HEK293 (cell line): ENCODE data around the gene KRTAP4-9.
"Not testable (repeated sequence)": the region's sequence is repeated elsewhere in the genome, so short reads cannot be mapped to it uniquely, and the experiment has no call there.

Experiments
- CTCF ChIA-PET: fragments of 350-600 bp; formaldehyde crosslinking; extraction: SDS; loops from one replicate; lab custom pipeline; 2021; ENCODE audit warnings: antibody characterized with exemption; lab: Yijun Ruan, JAX
- POLR2A ChIA-PET: fragments of 300-600 bp; formaldehyde crosslinking; extraction: SDS; loops from one replicate; lab custom pipeline; 2020; ENCODE audit warnings: antibody characterized with exemption, inconsistent platforms; lab: Yijun Ruan, JAX
- H3K27ac ChIP-seq: fragments of 200-500 bp; sonication (Bioruptor generic); 2 replicates; pipeline ENCODE4 v1.5.1; 2014; ENCODE audit warnings: low read depth, low read length, control low read depth, inconsistent platforms; ENCODE audit errors: extremely low read depth
- H3K36me3 ChIP-seq, 2 experiments: fragments of 200-500 bp in 1 of 2; sonication (Bioruptor generic) in 1 of 2; 1 replicate in 1 of 2; 2 replicates in 1 of 2; pipeline ENCODE4 v1.5.1; 2014 to 2017; ENCODE audit warnings: inconsistent platforms in 2 of 2, low read length in 2 of 2; ENCODE audit not compliant: control insufficient read depth in 2 of 2, insufficient read depth in 1 of 2
- H3K4me1 ChIP-seq: fragments of 200-500 bp; sonication (Bioruptor generic); 2 replicates; pipeline ENCODE4 v1.5.1; 2014; ENCODE audit warnings: mild to moderate bottlenecking, low read length, inconsistent platforms; ENCODE audit not compliant: control insufficient read depth, insufficient read depth
- H3K4me3 ChIP-seq: 2 replicates; pipeline ENCODE4 v1.5.1; 2011; ENCODE audit warnings: low read depth, mild to moderate bottlenecking, control low read depth, low read length, moderate library complexity
- H3K9me3 ChIP-seq: fragments of 200-500 bp; sonication (Bioruptor generic); 2 replicates; pipeline ENCODE4 v1.5.1; 2014; ENCODE audit warnings: low read depth, low read length, inconsistent platforms; ENCODE audit not compliant: control insufficient read depth, insufficient read depth
- EGR2 ChIP-seq: fragments of 450-650 bp; formaldehyde crosslinking; IDR thresholded peaks from 2 replicates; pipeline ENCODE4 v1.5.1; 2016; ENCODE audit warnings: low read depth, missing biosample characterization, missing genetic modification characterization
- ZFP3 ChIP-seq: fragments of 450-650 bp; formaldehyde crosslinking; IDR thresholded peaks from 2 replicates; pipeline ENCODE4 v1.5.1; 2016; ENCODE audit warnings: low read depth, missing biosample characterization, missing genetic modification characterization
- ZNF112 ChIP-seq: fragments of 450-650 bp; formaldehyde crosslinking; IDR thresholded peaks from 2 replicates; pipeline ENCODE4 v1.5.0; 2017; ENCODE audit warnings: missing biosample characterization, missing genetic modification characterization
- ZNF138 ChIP-seq: fragments of 450-650 bp; formaldehyde crosslinking; IDR thresholded peaks from 2 replicates; pipeline ENCODE4 v1.5.1; 2016; ENCODE audit warnings: missing biosample characterization, missing genetic modification characterization, borderline replicate concordance
- ZNF157 ChIP-seq: fragments of 450-650 bp; formaldehyde crosslinking; IDR thresholded peaks from 2 replicates; pipeline ENCODE4 v1.5.1; 2016; ENCODE audit warnings: missing biosample characterization, missing genetic modification characterization
- ZNF239 ChIP-seq: fragments of 450-650 bp; formaldehyde crosslinking; IDR thresholded peaks from 2 replicates; pipeline ENCODE4 v1.5.1; 2016; ENCODE audit warnings: missing biosample characterization, missing genetic modification characterization
- ZNF366 ChIP-seq: fragments of 450-650 bp; formaldehyde crosslinking; conservative IDR thresholded peaks from 2 replicates; pipeline ENCODE4 v1.5.1; 2016; ENCODE audit warnings: missing biosample characterization, missing genetic modification characterization
- ZNF394 ChIP-seq: fragments of 450-650 bp; formaldehyde crosslinking; IDR thresholded peaks from 2 replicates; pipeline ENCODE4 v1.5.1; 2016; ENCODE audit warnings: missing biosample characterization, missing genetic modification characterization, mild to moderate bottlenecking, moderate library complexity, borderline replicate concordance
- ZNF404 ChIP-seq: fragments of 450-650 bp; formaldehyde crosslinking; IDR thresholded peaks from 2 replicates; pipeline ENCODE4 v1.5.1; 2017; ENCODE audit warnings: missing biosample characterization, missing genetic modification characterization
- ZNF514 ChIP-seq: fragments of 450-650 bp; formaldehyde crosslinking; IDR thresholded peaks from 2 replicates; pipeline ENCODE4 v1.5.1; 2016; ENCODE audit warnings: missing biosample characterization, missing genetic modification characterization
- ZNF549 ChIP-seq: fragments of 450-650 bp; IDR thresholded peaks from 2 replicates; pipeline ENCODE4 v1.5.1; 2018; ENCODE audit warnings: missing biosample characterization, missing genetic modification characterization, mild to moderate bottlenecking, inconsistent platforms, moderate library complexity
- ZNF561 ChIP-seq: fragments of 450-650 bp; IDR thresholded peaks from 2 replicates; pipeline ENCODE4 v1.5.1; 2018; ENCODE audit warnings: missing biosample characterization, missing genetic modification characterization, borderline replicate concordance
- ZNF626 ChIP-seq: fragments of 450-650 bp; sonication (Bioruptor Pico); formaldehyde crosslinking; IDR thresholded peaks from 2 replicates; pipeline ENCODE4 v1.5.1; 2018; ENCODE audit warnings: missing biosample characterization, missing genetic modification characterization, inconsistent platforms
- ZNF660 ChIP-seq: fragments of 450-650 bp; IDR thresholded peaks from 2 replicates; pipeline ENCODE4 v1.5.1; 2018; ENCODE audit warnings: missing biosample characterization, mild to moderate bottlenecking, missing genetic modification characterization
- ZNF792 ChIP-seq: fragments of 450-650 bp; formaldehyde crosslinking; IDR thresholded peaks from 2 replicates; pipeline ENCODE4 v1.5.1; 2016; ENCODE audit warnings: missing biosample characterization, missing genetic modification characterization
- ZSCAN23 ChIP-seq: fragments of 450-650 bp; formaldehyde crosslinking; IDR thresholded peaks from 2 replicates; pipeline ENCODE4 v1.5.1; 2016; ENCODE audit warnings: missing biosample characterization, missing genetic modification characterization
- TF ChIP-seq, protein P1 (sequence below): fragments of 450-650 bp; formaldehyde crosslinking; IDR thresholded peaks from 2 replicates; pipeline ENCODE4 v1.5.1; 2017; ENCODE audit warnings: missing biosample characterization, missing genetic modification characterization
- TF ChIP-seq, protein P2 (sequence below): fragments of 450-650 bp; formaldehyde crosslinking; IDR thresholded peaks from 2 replicates; pipeline ENCODE4 v1.5.1; 2016; ENCODE audit warnings: missing biosample characterization, missing genetic modification characterization, borderline replicate concordance
- TF ChIP-seq, protein P3 (sequence below): fragments of 450-650 bp; formaldehyde crosslinking; IDR thresholded peaks from 2 replicates; pipeline ENCODE4 v1.5.1; 2016; ENCODE audit warnings: missing biosample characterization, missing genetic modification characterization

Gene KRTAP4-9

DNA sequence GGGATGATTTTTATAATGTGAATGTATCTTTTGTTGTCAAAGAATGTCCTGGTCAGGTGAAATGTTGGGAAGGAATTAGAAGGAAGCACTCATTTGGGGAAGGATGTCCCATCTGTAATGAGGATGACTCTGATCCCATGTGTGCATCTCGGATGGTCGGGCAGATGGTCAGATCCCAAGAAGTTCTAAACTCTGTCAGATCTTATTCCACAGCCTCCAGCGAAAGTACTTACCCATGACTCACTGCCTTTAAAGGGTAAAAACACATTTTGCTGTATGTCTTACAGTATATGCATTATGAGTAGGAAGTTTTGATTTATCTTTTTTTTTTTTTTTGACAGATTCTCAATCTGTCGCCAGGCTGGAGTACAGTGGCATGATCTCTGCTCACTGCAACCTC lies 13.5 kb downstream of the KRTAP4-9 start:
- no peak overlapping the region for H3K27ac ChIP-seq
- ChIA-PET CTCF (no interaction called here), POLR2A (no interaction called here)
- H3K36me3 ChIP-seq, result no peaks in the 10 kb centered on the region
- H3K4me3 ChIP-seq, result no peak overlapping the region
- no peak for TF ChIP-seq ZNF660 (tag by site-specific recombination)
- TF ChIP-seq ZNF112 (tag by site-specific recombination), result no peak
- TF ChIP-seq, protein P1, sequence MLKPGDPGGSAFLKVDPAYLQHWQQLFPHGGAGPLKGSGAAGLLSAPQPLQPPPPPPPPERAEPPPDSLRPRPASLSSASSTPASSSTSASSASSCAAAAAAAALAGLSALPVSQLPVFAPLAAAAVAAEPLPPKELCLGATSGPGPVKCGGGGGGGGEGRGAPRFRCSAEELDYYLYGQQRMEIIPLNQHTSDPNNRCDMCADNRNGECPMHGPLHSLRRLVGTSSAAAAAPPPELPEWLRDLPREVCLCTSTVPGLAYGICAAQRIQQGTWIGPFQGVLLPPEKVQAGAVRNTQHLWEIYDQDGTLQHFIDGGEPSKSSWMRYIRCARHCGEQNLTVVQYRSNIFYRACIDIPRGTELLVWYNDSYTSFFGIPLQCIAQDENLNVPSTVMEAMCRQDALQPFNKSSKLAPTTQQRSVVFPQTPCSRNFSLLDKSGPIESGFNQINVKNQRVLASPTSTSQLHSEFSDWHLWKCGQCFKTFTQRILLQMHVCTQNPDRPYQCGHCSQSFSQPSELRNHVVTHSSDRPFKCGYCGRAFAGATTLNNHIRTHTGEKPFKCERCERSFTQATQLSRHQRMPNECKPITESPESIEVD (tag by site-specific recombination), result no peak
- no peak for TF ChIP-seq ZNF239 (tag by site-specific recombination)
- no peak for TF ChIP-seq ZNF626 (tag by site-specific recombination)
- TF ChIP-seq ZNF792 (tag by site-specific recombination), result no peak
- no peak for TF ChIP-seq ZNF138 (tag by site-specific recombination)
- no peak for TF ChIP-seq ZNF366 (tag by site-specific recombination)
- H3K4me1 ChIP-seq, result no peaks in the 10 kb centered on the region
- no peaks in the 10 kb centered on the region; the same call in 1 of the 2 replicates for H3K9me3 ChIP-seq

DNA sequence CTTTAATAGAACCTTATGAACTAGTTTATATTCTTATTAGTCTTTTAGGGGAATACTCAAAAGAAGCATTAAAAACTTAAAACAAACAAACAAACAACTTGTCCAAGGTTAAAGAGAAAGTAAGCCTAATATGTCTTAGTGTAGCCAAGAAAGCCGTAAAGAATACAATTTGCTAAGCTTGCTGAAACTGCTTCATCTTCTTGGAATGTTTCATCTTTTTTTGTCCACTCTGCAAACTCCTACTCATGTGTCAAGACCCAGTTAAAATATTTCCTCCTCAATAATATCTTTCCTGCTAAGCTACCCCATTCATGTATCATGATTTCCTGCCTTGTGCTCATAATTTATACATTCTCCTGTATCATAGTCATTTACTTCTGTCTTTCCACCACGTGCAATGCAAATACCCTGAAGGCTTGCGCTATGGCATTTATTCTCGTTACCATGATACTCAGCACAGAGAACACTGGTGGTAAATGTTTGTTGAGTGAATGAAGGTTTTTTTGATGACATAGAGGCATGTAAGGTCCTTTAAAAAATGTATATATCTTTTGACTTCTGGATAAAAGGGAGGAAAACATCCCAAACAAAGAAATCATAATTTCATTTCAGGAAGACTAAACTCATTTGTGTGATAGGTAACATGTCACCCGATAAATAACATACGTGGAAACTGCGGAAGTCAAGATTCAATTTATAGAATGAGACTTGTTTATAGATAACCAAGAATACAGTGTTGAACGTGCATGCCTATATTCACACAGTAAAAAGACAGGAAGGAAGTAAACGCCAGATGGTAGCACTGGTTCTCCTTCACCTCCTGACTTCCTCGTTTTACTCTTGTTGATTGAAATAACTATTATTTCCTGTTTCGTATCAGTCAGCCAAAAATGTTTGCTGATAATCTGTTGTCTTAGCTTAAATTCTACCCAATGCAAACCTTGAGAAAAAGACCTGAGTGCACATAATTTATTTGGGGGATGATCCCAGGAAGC lies 14.8 kb downstream of the KRTAP4-9 start:
- H3K4me1 ChIP-seq, H3K9me3 ChIP-seq, H3K27ac ChIP-seq, CTCF ChIA-PET, H3K36me3 ChIP-seq, POLR2A ChIA-PET, H3K4me3 ChIP-seq: not testable (repeated sequence)
- TF ChIP-seq ZFP3, result 0 out of 2 replicates have a peak, but pooled peaks have one; percentile 14

DNA sequence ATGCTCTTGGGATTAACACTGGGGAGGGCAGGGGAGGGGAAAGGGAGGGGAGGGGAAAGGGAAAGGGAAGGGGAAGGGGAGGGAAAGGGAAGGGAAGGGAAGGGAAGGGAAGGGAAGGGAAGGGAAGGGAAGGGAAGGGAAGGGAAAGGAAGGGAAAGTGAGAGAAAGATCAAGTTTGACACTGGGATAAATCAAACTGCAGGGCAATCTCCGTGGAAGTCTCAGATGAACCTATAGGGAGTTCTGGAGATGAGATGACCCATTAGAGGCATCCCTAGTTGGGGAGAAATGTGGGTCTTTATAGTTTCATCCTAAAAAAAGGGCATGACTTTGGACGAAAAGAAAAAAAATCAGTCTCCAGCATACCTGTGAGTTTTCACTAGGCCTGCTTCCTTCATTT lies 16.6 kb downstream of the KRTAP4-9 start:
- POLR2A ChIA-PET, result no interaction called here
- CTCF ChIA-PET, result no interaction called here

More for the DNA sequence above, 16.6 kb downstream of the KRTAP4-9 start:
- H3K27ac ChIP-seq, result no peak overlapping the region
- H3K36me3 ChIP-seq, result no peaks in the 10 kb centered on the region
- H3K4me1 ChIP-seq, result no peaks in the 10 kb centered on the region
- TF ChIP-seq ZNF549 (tag by site-specific recombination) (no peak), ZNF404 (no peak), ZNF157 (tag by site-specific recombination) (no peak), ZNF561 (no peak), ZNF792 (tag by site-specific recombination) (no peak), ZNF514 (tag by site-specific recombination) (no peak), ZNF394 (tag by site-specific recombination) (no peak), ZSCAN23 (tag by site-specific recombination) (no peak), EGR2 (tag by site-specific recombination) (no peak)
- TF ChIP-seq, protein P2, sequence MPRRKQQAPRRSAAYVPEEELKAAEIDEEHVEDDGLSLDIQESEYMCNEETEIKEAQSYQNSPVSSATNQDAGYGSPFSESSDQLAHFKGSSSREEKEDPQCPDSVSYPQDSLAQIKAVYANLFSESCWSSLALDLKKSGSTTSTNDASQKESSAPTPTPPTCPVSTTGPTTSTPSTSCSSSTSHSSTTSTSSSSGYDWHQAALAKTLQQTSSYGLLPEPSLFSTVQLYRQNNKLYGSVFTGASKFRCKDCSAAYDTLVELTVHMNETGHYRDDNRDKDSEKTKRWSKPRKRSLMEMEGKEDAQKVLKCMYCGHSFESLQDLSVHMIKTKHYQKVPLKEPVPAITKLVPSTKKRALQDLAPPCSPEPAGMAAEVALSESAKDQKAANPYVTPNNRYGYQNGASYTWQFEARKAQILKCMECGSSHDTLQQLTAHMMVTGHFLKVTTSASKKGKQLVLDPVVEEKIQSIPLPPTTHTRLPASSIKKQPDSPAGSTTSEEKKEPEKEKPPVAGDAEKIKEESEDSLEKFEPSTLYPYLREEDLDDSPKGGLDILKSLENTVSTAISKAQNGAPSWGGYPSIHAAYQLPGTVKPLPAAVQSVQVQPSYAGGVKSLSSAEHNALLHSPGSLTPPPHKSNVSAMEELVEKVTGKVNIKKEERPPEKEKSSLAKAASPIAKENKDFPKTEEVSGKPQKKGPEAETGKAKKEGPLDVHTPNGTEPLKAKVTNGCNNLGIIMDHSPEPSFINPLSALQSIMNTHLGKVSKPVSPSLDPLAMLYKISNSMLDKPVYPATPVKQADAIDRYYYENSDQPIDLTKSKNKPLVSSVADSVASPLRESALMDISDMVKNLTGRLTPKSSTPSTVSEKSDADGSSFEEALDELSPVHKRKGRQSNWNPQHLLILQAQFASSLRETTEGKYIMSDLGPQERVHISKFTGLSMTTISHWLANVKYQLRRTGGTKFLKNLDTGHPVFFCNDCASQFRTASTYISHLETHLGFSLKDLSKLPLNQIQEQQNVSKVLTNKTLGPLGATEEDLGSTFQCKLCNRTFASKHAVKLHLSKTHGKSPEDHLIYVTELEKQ, result no peak
- TF ChIP-seq, protein P3, sequence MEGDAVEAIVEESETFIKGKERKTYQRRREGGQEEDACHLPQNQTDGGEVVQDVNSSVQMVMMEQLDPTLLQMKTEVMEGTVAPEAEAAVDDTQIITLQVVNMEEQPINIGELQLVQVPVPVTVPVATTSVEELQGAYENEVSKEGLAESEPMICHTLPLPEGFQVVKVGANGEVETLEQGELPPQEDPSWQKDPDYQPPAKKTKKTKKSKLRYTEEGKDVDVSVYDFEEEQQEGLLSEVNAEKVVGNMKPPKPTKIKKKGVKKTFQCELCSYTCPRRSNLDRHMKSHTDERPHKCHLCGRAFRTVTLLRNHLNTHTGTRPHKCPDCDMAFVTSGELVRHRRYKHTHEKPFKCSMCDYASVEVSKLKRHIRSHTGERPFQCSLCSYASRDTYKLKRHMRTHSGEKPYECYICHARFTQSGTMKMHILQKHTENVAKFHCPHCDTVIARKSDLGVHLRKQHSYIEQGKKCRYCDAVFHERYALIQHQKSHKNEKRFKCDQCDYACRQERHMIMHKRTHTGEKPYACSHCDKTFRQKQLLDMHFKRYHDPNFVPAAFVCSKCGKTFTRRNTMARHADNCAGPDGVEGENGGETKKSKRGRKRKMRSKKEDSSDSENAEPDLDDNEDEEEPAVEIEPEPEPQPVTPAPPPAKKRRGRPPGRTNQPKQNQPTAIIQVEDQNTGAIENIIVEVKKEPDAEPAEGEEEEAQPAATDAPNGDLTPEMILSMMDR (tag by site-specific recombination), result no peak
- TF ChIP-seq, all 188 proteins: peak for 0
- Histone ChIP-seq H3K4me3 (no peak overlapping the region), H3K9me3 (no peaks in the 10 kb centered on the region; the same call in 1 of the 2 replicates)
